A673 (cell line): ENCODE results near the gene WDR59. TPM values are rescaled to one million over a fixed set of nuclear protein-coding genes. Genes with fewer than 3 reads are reported as not detected.

ENCODE experiments used
- BruUV-seq: library from RNA; stranded (reverse); fragments of 400-500 nt; replicated peaks from 2 replicates; lab custom pipeline; 2021; lab: Mats Ljungman, UMichigan
- CTCF ChIA-PET: fragments of 300-600 bp; sonication (Branson Sonifier 250); formaldehyde crosslinking; loops from one replicate; lab custom pipeline; 2022; ENCODE audit warnings: antibody characterized with exemption; lab: Charles Lee
- POLR2A ChIA-PET: fragments of 300-600 bp; sonication (Branson Sonifier 250); formaldehyde crosslinking; loops from one replicate; lab custom pipeline; 2022; ENCODE audit warnings: antibody characterized with exemption; ENCODE audit not compliant: low non-redundant PET; lab: Charles Lee
- DNase-seq: peaks from one replicate; pipeline ENCODE4 v3.0.0-alpha.2; 2015; ENCODE audit warnings: low spot score
- H3K27ac ChIP-seq: fragments of 200-600 bp; sonication (generic); 2 replicates; pipeline ENCODE4 v1.5.1; 2016; ENCODE audit warnings: mixed run types, low read depth, mild to moderate bottlenecking, mixed read lengths, antibody characterized with exemption, low read length; ENCODE audit not compliant: poor library complexity, severe bottlenecking
- H3K27me3 ChIP-seq: fragments of 200-600 bp; sonication (generic); replicated peaks from 2 replicates; pipeline ENCODE4 v1.6.1; 2017; ENCODE audit warnings: mixed run types, low read depth, mild to moderate bottlenecking, mixed read lengths, antibody characterized with exemption, low read length; ENCODE audit not compliant: insufficient read depth, poor library complexity
- H3K36me3 ChIP-seq: fragments of 200-600 bp; sonication (generic); 2 replicates; pipeline ENCODE4 v1.6.1; 2016; ENCODE audit warnings: mixed run types, mild to moderate bottlenecking, mixed read lengths, antibody characterized with exemption, low read length; ENCODE audit not compliant: insufficient read depth, poor library complexity, severe bottlenecking
- H3K4me1 ChIP-seq: fragments of 200-600 bp; sonication (generic); 2 replicates; pipeline ENCODE4 v1.6.1; 2017; ENCODE audit warnings: mixed run types, mild to moderate bottlenecking, mixed read lengths, antibody characterized with exemption, low read length; ENCODE audit not compliant: insufficient read depth, poor library complexity, severe bottlenecking
- H3K4me3 ChIP-seq: fragments of 200-600 bp; sonication (generic); 2 replicates; pipeline ENCODE4 v1.5.1; 2016; ENCODE audit warnings: low read depth, mixed run types, mild to moderate bottlenecking, mixed read lengths, low read length; ENCODE audit not compliant: poor library complexity, severe bottlenecking
- H3K9me3 ChIP-seq: fragments of 200-600 bp; sonication (generic); 2 replicates; pipeline ENCODE4 v1.6.1; 2016; ENCODE audit warnings: mixed run types, low read depth, mild to moderate bottlenecking, mixed read lengths, antibody characterized with exemption, low read length; ENCODE audit not compliant: poor library complexity, severe bottlenecking
- EZH2 ChIP-seq: fragments of 200-600 bp; sonication (generic); IDR thresholded peaks from 2 replicates; pipeline ENCODE4 v1.6.1; 2017; ENCODE audit warnings: borderline replicate concordance, low read depth, mild to moderate bottlenecking, mixed read lengths, antibody characterized with exemption, low read length; ENCODE audit not compliant: poor library complexity, severe bottlenecking
- intact Hi-C: fragments of 100-400 bp; cut with micrococcal nuclease; formaldehyde crosslinking; loops from one replicate; pipeline ENCODE4 v1.10.0; 2022; ENCODE audit not compliant: unreplicated experiment
- total RNA-seq: library from RNA; stranded (reverse); gene quantifications from 2 replicates; pipeline ENCODE4 v1.2.3, GENCODE V29; 2021
- TF ChIP-seq, protein P1 (sequence below): fragments of 300-800, 200-600 bp; sonication (generic); conservative IDR thresholded peaks from 2 replicates; pipeline ENCODE4 v1.5.1; 2017; ENCODE audit warnings: low read depth, mild to moderate bottlenecking, antibody characterized with exemption, low read length, moderate library complexity, mixed read lengths

WDR59 gene
- total RNA-seq, 1 experiment from 2014 or later = 51.4 TPM

DNA sequence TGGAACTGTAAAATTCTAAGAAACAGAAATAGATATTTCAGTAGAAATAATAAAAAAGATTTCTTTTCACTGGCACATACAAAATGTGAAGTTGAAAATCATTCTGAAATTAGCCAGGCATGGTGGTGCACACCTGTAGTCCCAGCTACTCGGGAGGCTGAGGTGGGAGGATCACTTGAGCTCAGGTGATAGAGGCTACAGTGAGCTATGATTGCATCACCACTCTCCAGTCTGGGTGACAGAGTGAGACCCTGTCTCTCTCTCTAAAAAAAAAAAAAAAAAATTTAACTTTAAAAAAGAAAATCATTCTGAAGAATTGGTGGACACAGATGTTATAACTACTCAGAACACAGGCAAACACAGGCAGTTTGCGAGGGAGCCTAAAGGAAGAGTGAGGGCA is 112.6 kb downstream of the WDR59 start:
- Histone ChIP-seq H3K9me3 (no peaks in the 10 kb centered on the region), H3K36me3 (peaks cover 4% of the 10 kb centered on the region), H3K27ac (no peak overlapping the region), H3K27me3 (no peaks in the 10 kb centered on the region), H3K4me1 (no peaks in the 10 kb centered on the region), H3K4me3 (no peak overlapping the region)
- no peak for TF ChIP-seq EZH2
- TF ChIP-seq, protein P1, sequence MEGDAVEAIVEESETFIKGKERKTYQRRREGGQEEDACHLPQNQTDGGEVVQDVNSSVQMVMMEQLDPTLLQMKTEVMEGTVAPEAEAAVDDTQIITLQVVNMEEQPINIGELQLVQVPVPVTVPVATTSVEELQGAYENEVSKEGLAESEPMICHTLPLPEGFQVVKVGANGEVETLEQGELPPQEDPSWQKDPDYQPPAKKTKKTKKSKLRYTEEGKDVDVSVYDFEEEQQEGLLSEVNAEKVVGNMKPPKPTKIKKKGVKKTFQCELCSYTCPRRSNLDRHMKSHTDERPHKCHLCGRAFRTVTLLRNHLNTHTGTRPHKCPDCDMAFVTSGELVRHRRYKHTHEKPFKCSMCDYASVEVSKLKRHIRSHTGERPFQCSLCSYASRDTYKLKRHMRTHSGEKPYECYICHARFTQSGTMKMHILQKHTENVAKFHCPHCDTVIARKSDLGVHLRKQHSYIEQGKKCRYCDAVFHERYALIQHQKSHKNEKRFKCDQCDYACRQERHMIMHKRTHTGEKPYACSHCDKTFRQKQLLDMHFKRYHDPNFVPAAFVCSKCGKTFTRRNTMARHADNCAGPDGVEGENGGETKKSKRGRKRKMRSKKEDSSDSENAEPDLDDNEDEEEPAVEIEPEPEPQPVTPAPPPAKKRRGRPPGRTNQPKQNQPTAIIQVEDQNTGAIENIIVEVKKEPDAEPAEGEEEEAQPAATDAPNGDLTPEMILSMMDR = no peak
- no TSS peak for BruUV-seq
- POLR2A ChIA-PET = no interaction called here
- intact Hi-C loops = no loop called here
- CTCF ChIA-PET = interaction anchor here (0.7 kb wide), 1 partner anchor 385 kb away, joined by 3 read pairs; no protein-coding TSS in a partner anchor
- no peak for DNase-seq

DNA sequence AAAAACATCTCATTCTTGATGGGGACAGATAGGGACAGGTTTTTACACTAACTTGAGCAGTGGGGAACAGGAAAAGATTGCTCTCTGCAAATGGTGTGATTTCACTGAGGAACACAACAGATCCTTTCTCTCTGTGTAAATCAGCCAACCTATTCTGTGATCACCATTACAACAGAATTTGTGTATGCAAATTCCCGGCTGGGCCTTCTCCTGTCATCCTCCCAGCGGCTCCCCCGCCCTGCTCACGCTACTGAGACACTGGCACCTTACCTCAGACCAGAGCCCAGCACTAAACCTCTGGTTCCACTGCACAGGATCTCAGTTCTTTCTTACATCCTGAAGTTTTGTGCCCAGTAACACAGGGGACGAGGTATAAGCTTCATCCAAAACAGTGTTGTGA is 113.3 kb downstream of the WDR59 start:
- no peak for DNase-seq
- Histone ChIP-seq H3K4me1 (no peaks in the 10 kb centered on the region), H3K27me3 (no peaks in the 10 kb centered on the region), H3K9me3 (no peaks in the 10 kb centered on the region), H3K36me3 (peaks cover 4% of the 10 kb centered on the region), H3K4me3 (no peak overlapping the region), H3K27ac (no peak overlapping the region)
- intact Hi-C loops = no loop called here
- ChIA-PET POLR2A (no interaction called here), CTCF (interaction anchor here (0.7 kb wide), 1 partner anchor 384 kb away, joined by 3 read pairs; no protein-coding TSS in a partner anchor)
- BruUV-seq = no TSS peak
- no peak for TF ChIP-seq EZH2
- TF ChIP-seq, protein P1 = no peak

DNA sequence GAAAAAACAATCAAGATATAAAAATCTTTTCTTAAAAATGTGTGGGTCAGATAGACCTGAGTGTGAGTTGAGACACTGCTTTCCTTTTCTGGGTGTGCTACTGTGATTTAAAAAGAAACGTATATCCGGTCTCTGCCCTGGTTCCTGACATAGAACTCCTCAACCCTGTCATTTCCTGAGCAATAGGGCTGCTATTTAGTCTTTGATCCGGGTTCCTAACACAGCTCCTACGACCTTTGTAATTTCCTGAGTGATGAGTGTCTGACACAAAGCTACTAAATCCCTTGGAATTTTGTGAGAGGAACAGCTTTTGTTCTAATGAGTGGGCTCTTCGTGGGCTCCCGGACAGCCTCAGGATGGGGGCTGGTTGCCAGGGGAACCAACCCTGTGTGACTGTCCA is 116.4 kb downstream of the WDR59 start:
- Histone ChIP-seq H3K9me3 (no peaks in the 10 kb centered on the region), H3K4me1 (no peaks in the 10 kb centered on the region), H3K27ac (no peak overlapping the region), H3K36me3 (peaks cover 4% of the 10 kb centered on the region), H3K27me3 (no peaks in the 10 kb centered on the region), H3K4me3 (no peak overlapping the region)
- no TSS peak for BruUV-seq
- peak; percentile 15 for DNase-seq
- ChIA-PET CTCF (no interaction called here), POLR2A (no interaction called here)
- TF ChIP-seq, protein P1 = no peak
- TF ChIP-seq EZH2 = no peak
- intact Hi-C loops = loop anchor here (10.0 kb wide), 1 partner anchor 246 kb away; the partner anchor contains the start of gene LDHD
